NCI-H82 treated with DMSO at 0.1 percent for 48 hours (cell line): ENCODE measurements around the gene NPIPA3.
"Not testable (repeated sequence)": the region's sequence is repeated elsewhere in the genome, so short reads cannot be mapped to it uniquely, and the experiment has no call there.

Source experiments
- DNase-seq: peaks from one replicate; lab custom pipeline; 2025; ENCODE audit not compliant: unreplicated experiment; lab: John Stamatoyannopoulos, UW

NPIPA3 gene

GRCh38 chr16:14742273-14743128 is 39.3 kb downstream of the NPIPA3 start, which contains the start of gene NPIPA2:
TSS of gene NPIPA2 (plus strand) at chr16:14742533. CDS start at chr16:14748066, 5,533 bp downstream.
- not testable (repeated sequence) for DNase-seq

DNA sequence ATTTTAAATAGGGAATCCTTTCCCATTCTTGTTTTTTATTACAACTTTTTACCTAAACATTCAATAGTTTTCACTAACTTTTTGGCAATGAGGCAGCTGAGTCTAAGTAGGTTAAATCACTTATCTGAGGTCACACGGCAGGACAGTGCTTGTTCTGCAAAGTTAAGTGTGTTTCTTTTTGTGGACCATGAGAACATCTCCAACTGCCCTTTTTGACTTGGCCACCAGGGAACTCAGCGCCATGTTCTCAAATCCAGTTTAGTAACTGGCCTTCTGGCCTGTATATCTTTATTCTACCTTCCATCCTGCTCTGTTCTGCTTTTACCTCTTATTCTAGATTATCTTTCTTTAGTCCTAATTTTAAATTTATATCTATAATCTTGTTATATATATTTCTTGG is 70.4 kb downstream of the NPIPA3 start:
- DNase-seq, result not testable (repeated sequence)

DNA sequence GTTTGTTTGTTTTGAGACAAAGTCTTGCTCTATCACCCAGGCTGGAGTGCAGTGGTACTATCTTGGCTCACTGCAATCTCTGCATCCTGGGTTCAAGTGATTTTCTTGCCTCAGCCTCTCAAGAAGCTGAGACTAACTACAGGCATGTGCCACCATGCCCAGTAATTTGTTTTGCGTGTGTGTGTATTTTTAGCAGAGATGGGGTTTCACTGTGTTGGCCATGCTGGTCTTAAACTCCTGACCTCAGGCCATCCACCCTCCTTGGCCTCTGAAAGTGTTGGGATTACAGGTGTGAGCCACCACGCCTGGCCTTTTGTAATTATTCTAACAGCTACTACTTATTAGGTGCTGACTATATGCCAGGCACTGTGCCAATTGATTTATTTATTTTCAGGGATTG is 72.4 kb downstream of the NPIPA3 start:
- not testable (repeated sequence) for DNase-seq
